ENCODE results near the gene LRG1. TPM values are rescaled to one million over a fixed set of nuclear protein-coding genes. Genes with fewer than 3 reads are reported as not detected.
A peak's percentile ranks its signal among the peaks of the same experiment; 100 is the strongest.

LRG1 gene, protein sequence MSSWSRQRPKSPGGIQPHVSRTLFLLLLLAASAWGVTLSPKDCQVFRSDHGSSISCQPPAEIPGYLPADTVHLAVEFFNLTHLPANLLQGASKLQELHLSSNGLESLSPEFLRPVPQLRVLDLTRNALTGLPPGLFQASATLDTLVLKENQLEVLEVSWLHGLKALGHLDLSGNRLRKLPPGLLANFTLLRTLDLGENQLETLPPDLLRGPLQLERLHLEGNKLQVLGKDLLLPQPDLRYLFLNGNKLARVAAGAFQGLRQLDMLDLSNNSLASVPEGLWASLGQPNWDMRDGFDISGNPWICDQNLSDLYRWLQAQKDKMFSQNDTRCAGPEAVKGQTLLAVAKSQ
- polyA plus RNA-seq (ENCODE audit: insufficient read length in 4 of 4) = 1 to 10 TPM in 2 of 4 donors, under 1 TPM in 2; 0.68 to 1.5 (median 1.2) TPM

- no peak for DNase-seq (ENCODE audit: low read depth in 4 of 4, low spot score in 2 of 4)
Observed at GRCh38 chr19:4539693-4540581, at the start of gene LRG1. LRG1 (minus strand) TSS chr19:4540036; CDS start chr19:4540013, 23 bp downstream.

GRCh38 chr19:4588291-4588761, 48.5 kb upstream of the LRG1 start:
- no peak for DNase-seq (ENCODE audit: low read depth in 4 of 4, low spot score in 2 of 4)

DNA sequence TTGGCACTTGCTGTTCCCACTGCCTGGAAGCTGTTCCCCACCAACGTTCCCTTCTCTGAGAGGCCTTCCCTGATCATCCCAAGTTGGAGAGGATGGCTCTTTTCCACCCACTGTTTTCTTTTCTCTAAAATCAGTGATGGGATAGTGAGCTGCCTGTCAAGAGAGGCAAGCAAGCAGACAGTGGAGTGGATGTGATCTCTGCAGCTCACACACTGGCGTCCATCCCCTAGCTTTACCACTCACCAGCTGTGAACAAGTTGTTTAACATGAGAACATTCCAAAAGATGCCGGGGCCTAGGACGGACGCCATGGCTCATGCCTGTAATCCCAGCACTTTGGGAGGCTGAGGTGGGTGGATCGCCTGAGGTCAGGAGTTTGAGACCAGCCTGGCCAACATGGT, 47.7 kb upstream of the LRG1 start:
- DNase-seq (ENCODE audit: low read depth in 4 of 4, low spot score in 2 of 4) = no peak

DNA sequence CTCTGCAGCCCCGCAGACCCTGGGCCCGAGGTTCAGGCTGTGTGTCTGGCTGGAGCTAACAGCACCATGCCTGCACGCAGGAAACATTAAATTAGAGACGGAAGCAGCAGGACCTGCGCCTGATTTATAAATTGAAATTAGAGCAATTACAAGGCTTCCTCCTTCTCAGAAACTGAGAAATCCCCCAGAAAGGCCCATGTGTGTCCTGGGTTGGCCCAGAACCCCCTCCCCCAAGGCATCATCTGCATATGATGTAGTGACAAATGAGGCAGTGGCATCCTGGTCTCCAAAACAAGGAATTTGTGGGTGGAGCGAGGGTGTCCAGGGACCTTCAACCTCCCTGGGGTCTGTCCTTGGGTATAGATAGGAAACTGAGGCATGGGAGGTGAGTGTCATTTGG, 46.9 kb upstream of the LRG1 start:
- no peak for DNase-seq (ENCODE audit: low read depth in 4 of 4, low spot score in 2 of 4)

- no peak for DNase-seq (ENCODE audit: low read depth in 4 of 4, low spot score in 2 of 4)
Observed at GRCh38 chr19:4586245-4586644, 46.4 kb upstream of the LRG1 start.

DNA sequence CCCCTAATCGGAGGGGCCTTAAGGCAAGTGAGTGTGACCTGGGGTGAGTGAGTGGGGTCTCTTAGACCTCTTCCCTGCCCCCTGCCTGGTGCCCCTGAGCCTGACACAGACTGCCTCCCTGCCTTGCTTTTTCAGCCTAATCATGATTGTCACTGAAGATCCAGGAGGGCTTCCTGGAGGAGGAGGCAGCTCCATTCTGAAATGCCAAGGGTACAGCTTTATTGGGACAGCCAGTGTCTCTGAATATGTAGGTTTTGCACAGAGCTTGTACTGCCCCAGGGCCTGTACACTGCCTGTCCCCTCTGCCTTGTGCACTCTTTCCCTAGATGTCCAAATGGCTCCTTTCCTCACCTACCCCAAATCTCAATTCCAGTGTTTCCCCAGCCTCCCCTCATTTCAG, 45.7 kb upstream of the LRG1 start:
- DNase-seq (ENCODE audit: low read depth in 4 of 4, low spot score in 2 of 4) = no peak

GRCh38 chr19:4584670-4585460, 45.0 kb upstream of the LRG1 start:
- DNase-seq (ENCODE audit: low read depth in 4 of 4, low spot score in 2 of 4) = no peak

DNA sequence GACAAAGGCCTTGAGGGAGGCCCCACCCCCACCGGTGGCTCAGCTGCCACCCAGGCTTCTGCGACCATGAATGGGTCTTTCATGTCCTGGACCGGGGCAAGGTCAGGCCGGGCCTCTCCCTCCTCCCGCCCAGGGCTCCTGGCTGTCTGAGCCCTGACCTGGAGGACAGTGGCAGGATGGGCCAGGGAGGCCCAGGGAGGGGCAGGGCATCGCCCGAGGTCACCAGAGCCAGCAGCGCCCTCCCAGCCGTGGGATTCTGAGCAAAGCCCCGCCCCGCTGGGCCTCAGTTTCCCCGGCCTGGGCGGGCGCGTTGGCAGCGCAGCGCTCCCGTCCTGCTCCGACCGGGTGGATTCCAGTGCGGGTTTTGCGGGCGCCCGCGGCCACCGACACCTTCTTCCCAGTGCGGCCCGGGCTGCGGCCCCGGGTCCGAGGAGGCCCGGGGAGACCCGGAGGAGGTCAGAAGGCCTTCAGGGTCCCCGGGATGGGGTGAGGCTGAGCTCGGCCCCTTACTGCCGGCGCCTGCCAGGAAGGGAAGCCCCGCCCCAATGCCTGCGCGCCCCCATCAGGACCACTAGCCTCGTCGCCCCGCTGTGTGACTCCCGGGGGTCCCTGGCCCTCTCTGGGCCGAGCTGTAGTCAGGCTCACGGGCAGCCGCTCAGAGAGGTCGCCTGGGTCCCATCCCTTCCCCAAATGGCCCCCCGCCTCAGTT, 44.3 kb upstream of the LRG1 start:
- DNase-seq (ENCODE audit: low read depth in 4 of 4, low spot score in 2 of 4) = no peak

- no peak for DNase-seq (ENCODE audit: low read depth in 4 of 4, low spot score in 2 of 4)
Observed at GRCh38 chr19:4582980-4583842, 43.4 kb upstream of the LRG1 start.

- peak in 1 of 4 donors; percentile 21 for DNase-seq (ENCODE audit: low read depth in 4 of 4, low spot score in 2 of 4)
Observed at GRCh38 chr19:4581666-4582553, 42.1 kb upstream of the LRG1 start.

GRCh38 chr19:4580961-4581665, 41.3 kb upstream of the LRG1 start:
- DNase-seq (ENCODE audit: low read depth in 4 of 4, low spot score in 2 of 4) = no peak

GRCh38 chr19:4580021-4580901, 40.4 kb upstream of the LRG1 start:
- no peak for DNase-seq (ENCODE audit: low read depth in 4 of 4, low spot score in 2 of 4)

DNA sequence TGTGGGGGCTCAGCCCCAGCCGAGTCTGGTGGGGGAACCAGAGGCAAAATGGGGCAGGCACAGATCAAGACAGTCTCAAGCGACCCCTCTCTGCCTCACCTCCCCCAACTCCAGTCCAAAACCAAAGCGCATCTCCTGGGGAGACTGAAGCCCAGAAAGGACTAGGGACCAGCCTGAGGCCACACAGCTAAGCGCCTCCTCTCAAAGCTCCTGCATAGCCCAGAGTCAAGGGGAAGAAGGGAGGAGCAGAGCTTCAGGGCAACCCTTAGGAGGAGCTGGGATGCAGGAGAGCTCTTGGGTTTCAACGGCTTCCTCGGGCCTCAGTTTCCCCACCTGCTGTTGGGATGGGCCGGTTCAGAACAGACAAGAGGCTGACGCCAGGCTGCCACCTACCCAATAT, 39.6 kb upstream of the LRG1 start:
- DNase-seq (ENCODE audit: low read depth in 4 of 4, low spot score in 2 of 4) = no peak

DNA sequence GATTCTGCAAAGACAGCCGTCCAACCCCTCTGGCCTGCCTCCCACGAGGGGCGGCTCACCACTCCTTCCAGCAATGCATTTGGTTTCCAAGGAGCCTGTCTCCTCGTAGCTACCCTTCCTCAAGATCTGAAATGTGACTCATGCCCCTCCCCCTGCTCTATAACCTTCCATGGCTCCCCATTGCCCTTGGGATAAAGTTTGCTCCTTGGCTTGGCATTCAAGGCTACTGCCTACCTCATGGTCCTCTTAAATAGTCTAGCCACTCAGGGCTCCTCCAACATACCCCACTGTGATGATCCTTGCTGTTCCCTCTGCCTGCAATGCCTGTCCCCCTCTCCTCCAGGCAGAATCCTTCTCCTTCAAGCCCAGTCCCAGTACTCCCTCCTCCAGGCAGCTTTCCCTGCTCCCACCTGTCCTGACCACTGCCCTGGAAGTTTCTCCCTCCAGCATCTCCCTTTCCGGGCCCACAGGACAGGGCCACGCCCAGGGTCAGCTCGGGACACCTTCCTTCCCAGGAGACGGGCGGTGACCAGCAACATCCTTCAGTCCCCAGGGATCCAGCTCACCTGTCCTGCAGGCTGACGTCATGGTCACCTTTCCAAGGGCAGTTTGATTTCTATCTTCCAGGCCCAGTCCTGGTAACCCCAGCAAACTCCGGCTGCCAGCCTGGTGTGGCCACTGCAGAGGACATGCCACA, 38.9 kb upstream of the LRG1 start:
- no peak for DNase-seq (ENCODE audit: low read depth in 4 of 4, low spot score in 2 of 4)

GRCh38 chr19:4577020-4577782, 37.4 kb upstream of the LRG1 start:
- no peak for DNase-seq (ENCODE audit: low read depth in 4 of 4, low spot score in 2 of 4)

Measured in left renal cortex interstitium (tissue), 4 donors.